H1 (cell line): ENCODE results near the gene NHSL2. TPM values are rescaled to one million over a fixed set of nuclear protein-coding genes. Genes with fewer than 3 reads are reported as not detected.

Experiments
- CTCF ChIA-PET: fragments of 300-600 bp; sonication (Branson Sonifier 250); formaldehyde crosslinking; loops from one replicate; lab custom pipeline; 2021; ENCODE audit not compliant: partially characterized antibody; lab: Charles Lee
- POLR2A ChIA-PET: fragments of 300-600 bp; sonication (Branson Sonifier 250); formaldehyde crosslinking; loops from one replicate; lab custom pipeline; 2021; ENCODE audit warnings: inconsistent platforms; ENCODE audit not compliant: partially characterized antibody; lab: Charles Lee
- DNase-seq, 2 experiments: peaks; one replicate each; pipeline versions ENCODE4 v3.0.0 to v3.0.0-alpha.2; 2010 to 2022; ENCODE audit warnings: low spot score in 2 of 2, low read depth in 1 of 2, mixed read lengths in 1 of 2
- FAIRE-seq: peaks from 2 replicates; lab custom pipeline; 2011; peaks lifted over from hg19 to GRCh38; lab: Jason Lieb, UNC
- H2AFZ ChIP-seq: 2 replicates; pipeline ENCODE4 v1.8.1; 2012; ENCODE audit warnings: low read length, inconsistent platforms
- H2AK5ac ChIP-seq: 2 replicates; pipeline ENCODE4 v1.6.1; 2013; ENCODE audit warnings: low read depth, low read length
- H2BK120ac ChIP-seq: replicated peaks from 2 replicates; pipeline ENCODE3; 2013; ENCODE audit warnings: low read depth, low read length, inconsistent platforms
- H2BK12ac ChIP-seq: 2 replicates; pipeline ENCODE4 v1.6.1; 2013; ENCODE audit warnings: low read depth, low read length
- H2BK15ac ChIP-seq: 2 replicates; pipeline ENCODE4 v1.6.1; 2013; ENCODE audit warnings: low read length
- H2BK20ac ChIP-seq: 2 replicates; pipeline ENCODE4 v1.6.1; 2013; ENCODE audit warnings: low read length
- H2BK5ac ChIP-seq: 2 replicates; pipeline ENCODE4 v1.6.1; 2013; ENCODE audit warnings: low read depth, low read length
- H3K14ac ChIP-seq: 2 replicates; pipeline ENCODE4 v1.6.1; 2013; ENCODE audit warnings: inconsistent platforms; ENCODE audit not compliant: insufficient read length
- H3K18ac ChIP-seq: 2 replicates; pipeline ENCODE4 v1.6.1; 2013; ENCODE audit warnings: low read length; ENCODE audit errors: extremely low read depth
- H3K23ac ChIP-seq: 2 replicates; pipeline ENCODE4 v1.6.1; 2013; ENCODE audit warnings: inconsistent platforms; ENCODE audit not compliant: insufficient read length
- H3K23me2 ChIP-seq: 2 replicates; pipeline ENCODE4 v1.6.1; 2013; ENCODE audit warnings: low read depth, low read length
- H3K27ac ChIP-seq: 2 replicates; pipeline ENCODE4 v1.6.1; 2011; ENCODE audit warnings: low read depth, low read length, inconsistent platforms
- H3K27me3 ChIP-seq, 4 experiments: replicated peaks in 1 of 4; 1 replicate in 1 of 4; 2 replicates in 3 of 4; pipeline versions ENCODE4 v1.6.1 to v1.8.1; 2011 to 2013; ENCODE audit warnings: low read length in 3 of 4, mild to moderate bottlenecking in 3 of 4, inconsistent platforms in 2 of 4, mixed read lengths in 2 of 4, moderate library complexity in 1 of 4; ENCODE audit not compliant: control insufficient read depth in 3 of 4, insufficient read depth in 3 of 4; ENCODE audit errors: extremely low read depth in 1 of 4
- H3K36me3 ChIP-seq, 4 experiments: 2 replicates each; pipeline versions ENCODE4 v1.6.1 to v1.8.1; 2011 to 2013; ENCODE audit warnings: mild to moderate bottlenecking in 4 of 4, low read length in 3 of 4, moderate library complexity in 2 of 4, control low read depth in 1 of 4, inconsistent platforms in 1 of 4; ENCODE audit not compliant: insufficient read depth in 4 of 4, control insufficient read depth in 2 of 4
- H3K4ac ChIP-seq: replicated peaks from 2 replicates; pipeline ENCODE3; 2013; ENCODE audit warnings: low read length, low read depth, mixed read lengths, inconsistent platforms; ENCODE audit not compliant: insufficient read length
- H3K4me1 ChIP-seq, 4 experiments: replicated peaks in 1 of 4; 1 replicate in 1 of 4; 2 replicates in 3 of 4; pipeline versions ENCODE4 v1.6.1 to v1.8.1; 2011 to 2013; ENCODE audit warnings: low read length in 3 of 4, inconsistent platforms in 2 of 4, mixed read lengths in 1 of 4; ENCODE audit not compliant: insufficient read depth in 4 of 4, control insufficient read depth in 3 of 4
- H3K4me2 ChIP-seq, 2 experiments: 2 replicates each; pipeline versions ENCODE4 v1.6.1 to v1.8.1; 2011 to 2013; ENCODE audit warnings: low read depth in 2 of 2, low read length in 2 of 2, control low read depth in 1 of 2, inconsistent platforms in 1 of 2, mild to moderate bottlenecking in 1 of 2; ENCODE audit not compliant: insufficient read depth in 1 of 2
- H3K4me3 ChIP-seq, 4 experiments: fragments of 200-600, 300-600 bp in 1 of 4; sonication (generic), shearing (Covaris generic), sonication (Bioruptor Twin) in 1 of 4; 2 replicates each; pipeline versions ENCODE4 v1.5.1 to v1.8.1; 2011 to 2016; ENCODE audit warnings: low read length in 4 of 4, low read depth in 3 of 4, control low read depth in 2 of 4, inconsistent platforms in 2 of 4, mild to moderate bottlenecking in 2 of 4, mixed read lengths in 1 of 4, moderate library complexity in 1 of 4; ENCODE audit not compliant: insufficient read depth in 2 of 4; ENCODE audit errors: extremely low read depth in 1 of 4
- H3K56ac ChIP-seq: replicated peaks from 2 replicates; pipeline ENCODE3; 2013; ENCODE audit warnings: low read depth, mild to moderate bottlenecking, mixed read lengths, low read length, inconsistent platforms; ENCODE audit not compliant: insufficient read length
- H3K79me1 ChIP-seq: 2 replicates; pipeline ENCODE4 v1.6.1; 2013; ENCODE audit warnings: low read depth, low read length, control low read depth
- H3K79me2 ChIP-seq, 2 experiments: 2 replicates each; pipeline versions ENCODE4 v1.6.1 to v1.8.1; 2012 to 2013; ENCODE audit warnings: low read length in 2 of 2, mild to moderate bottlenecking in 2 of 2, inconsistent platforms in 1 of 2; ENCODE audit not compliant: insufficient read depth in 2 of 2, control insufficient read depth in 1 of 2
- H3K9ac ChIP-seq, 4 experiments: replicated peaks in 1 of 4; 1 replicate in 1 of 4; 2 replicates in 3 of 4; pipeline versions ENCODE4 v1.6.1 to v1.8.1; 2011 to 2013; ENCODE audit warnings: low read depth in 3 of 4, low read length in 3 of 4, control low read depth in 2 of 4, mild to moderate bottlenecking in 2 of 4, moderate library complexity in 2 of 4, inconsistent platforms in 1 of 4; ENCODE audit errors: extremely low read depth in 1 of 4
- H3K9me3 ChIP-seq, 2 experiments: 2 replicates each; pipeline versions ENCODE4 v1.6.1 to v1.8.1; 2012 to 2013; ENCODE audit warnings: mild to moderate bottlenecking in 2 of 2, moderate library complexity in 2 of 2, control low read depth in 1 of 2, inconsistent platforms in 1 of 2, low read depth in 1 of 2, low read length in 1 of 2, mixed read lengths in 1 of 2; ENCODE audit not compliant: insufficient read depth in 2 of 2
- H4K20me1 ChIP-seq, 2 experiments: replicated peaks in 1 of 2; 2 replicates each; pipeline versions ENCODE3 to v1.8.1; 2011 to 2013; ENCODE audit warnings: inconsistent platforms in 2 of 2, low read length in 2 of 2, mild to moderate bottlenecking in 1 of 2; ENCODE audit not compliant: insufficient read depth in 2 of 2, control insufficient read depth in 1 of 2
- H4K5ac ChIP-seq: 2 replicates; pipeline ENCODE4 v1.6.1; 2013; ENCODE audit warnings: low read length, low read depth, mixed read lengths, inconsistent platforms; ENCODE audit not compliant: insufficient read length
- H4K8ac ChIP-seq: 2 replicates; pipeline ENCODE4 v1.8.0; 2013; ENCODE audit warnings: mild to moderate bottlenecking, moderate library complexity, low read length, inconsistent platforms; ENCODE audit not compliant: insufficient read depth; ENCODE audit errors: extremely low read depth
- H4K91ac ChIP-seq: replicated peaks from 2 replicates; pipeline ENCODE3; 2013; ENCODE audit warnings: low read length, mixed read lengths, inconsistent platforms; ENCODE audit not compliant: insufficient read length
- BRCA1 ChIP-seq: IDR thresholded peaks from 2 replicates; pipeline ENCODE4 v1.6.1; 2012; ENCODE audit warnings: low read depth, low read length, improper control_type of control experiment
- CREB1 ChIP-seq: IDR thresholded peaks from 2 replicates; pipeline ENCODE4 v1.6.1; 2012; ENCODE audit warnings: inconsistent platforms
- EP300 ChIP-seq, 2 experiments: IDR thresholded peaks; 1 replicate in 1 of 2; 2 replicates in 1 of 2; pipeline ENCODE4 v1.6.1; 2011 to 2012; ENCODE audit warnings: low read depth in 2 of 2, low read length in 2 of 2, mild to moderate bottlenecking in 2 of 2, borderline replicate concordance in 1 of 2, inconsistent platforms in 1 of 2, moderate library complexity in 1 of 2
- FOSL1 ChIP-seq: IDR thresholded peaks from 2 replicates; pipeline ENCODE4 v1.6.1; 2011; ENCODE audit warnings: mild to moderate bottlenecking, low read depth, low read length, moderate library complexity; ENCODE audit not compliant: insufficient read depth
- GTF2F1 ChIP-seq: IDR thresholded peaks from 2 replicates; pipeline ENCODE4 v1.6.1; 2012; ENCODE audit warnings: low read depth, low read length, improper control_type of control experiment, borderline replicate concordance
- KDM4A ChIP-seq: IDR thresholded peaks from one replicate; pipeline ENCODE4 v1.7.1; 2012; ENCODE audit warnings: low read depth, mild to moderate bottlenecking, moderate library complexity, low read length, inconsistent platforms; ENCODE audit not compliant: severe bottlenecking
- PHF8 ChIP-seq: fragments of 200-600 bp; sonication (generic); conservative IDR thresholded peaks from 2 replicates; pipeline ENCODE4 v1.7.1; 2012; ENCODE audit warnings: low read depth, mild to moderate bottlenecking, inconsistent platforms, low read length, moderate library complexity
- SIX5 ChIP-seq: IDR thresholded peaks from 2 replicates; pipeline ENCODE4 v1.6.1; 2011; ENCODE audit warnings: mild to moderate bottlenecking, low read depth, low read length
- SP1 ChIP-seq: IDR thresholded peaks from 2 replicates; pipeline ENCODE4 v1.6.1; 2011; ENCODE audit warnings: low read depth, low read length
- SP2 ChIP-seq: IDR thresholded peaks from 2 replicates; pipeline ENCODE4 v1.6.1; 2012; ENCODE audit warnings: mild to moderate bottlenecking, low read length, inconsistent platforms
- SUZ12 ChIP-seq: fragments of 200-600 bp; sonication (generic); IDR thresholded peaks from 2 replicates; pipeline ENCODE4 v1.6.1; 2012; ENCODE audit warnings: mild to moderate bottlenecking, inconsistent platforms, low read length, moderate library complexity, mixed read lengths
- TCF12 ChIP-seq: IDR thresholded peaks from 2 replicates; pipeline ENCODE4 v1.6.1; 2011; ENCODE audit warnings: low read depth, mild to moderate bottlenecking, low read length
- ZNF274 ChIP-seq: IDR thresholded peaks from 2 replicates; pipeline ENCODE4 v1.7.0; 2012; ENCODE audit warnings: low read length, borderline replicate concordance; ENCODE audit errors: extremely low read depth
- WGBS, 2 experiments: shearing (Covaris generic) in 1 of 2; methylation state at CpG; one replicate each; pipeline versions ENCODE4 v1.1.6 to v1.1.7; 2013 to 2015; ENCODE audit warnings: low lambda C conversion rate in 2 of 2, mixed read lengths in 2 of 2, inconsistent platforms in 1 of 2, low coverage in 1 of 2, missing lambda C conversion rate in 1 of 2; ENCODE audit not compliant: insufficient replicate concordance in 2 of 2, insufficient coverage in 1 of 2, insufficient read length in 1 of 2; ENCODE audit errors: extremely low coverage in 1 of 2, missing lambda C conversion rate in 1 of 2; 5-methylcytosine and 5-hydroxymethylcytosine counted together
- polyA plus RNA-seq, 7 experiments: library from polyadenylated mRNA; depleted of rRNA in 3 of 7; stranded (reverse) in 5 of 7; unstranded in 2 of 7; fragments of >200 nt in 5 of 7; fragments of 200-250 nt in 2 of 7; gene quantifications; 1 replicate in 5 of 7; 2 replicates in 1 of 7; 4 replicates in 1 of 7; pipeline versions ENCODE4 v1.2.1 to v1.2.3, GENCODE V29; 2011 to 2013; ENCODE audit warnings: missing spikeins in 2 of 7, mixed read lengths in 2 of 7
- total RNA-seq: library from RNA; stranded (reverse); fragmentation: NEBNext Ultra II Directional; extraction: Animal tissue kit (Norgen Biotek cat#: 25700); gene quantifications from 2 replicates; pipeline ENCODE4 v1.2.1, GENCODE V29; 2021
- TF ChIP-seq, protein P1 (sequence below): IDR thresholded peaks from 2 replicates; pipeline ENCODE4 v1.6.1; 2012; ENCODE audit warnings: inconsistent platforms

Gene NHSL2
- total and polyA plus RNA-seq, 2 of the 8 experiments (the other 6 are each of a cell fraction or from before 2014, with no cell fraction given), result 3.7 to 7.2 TPM

DNA sequence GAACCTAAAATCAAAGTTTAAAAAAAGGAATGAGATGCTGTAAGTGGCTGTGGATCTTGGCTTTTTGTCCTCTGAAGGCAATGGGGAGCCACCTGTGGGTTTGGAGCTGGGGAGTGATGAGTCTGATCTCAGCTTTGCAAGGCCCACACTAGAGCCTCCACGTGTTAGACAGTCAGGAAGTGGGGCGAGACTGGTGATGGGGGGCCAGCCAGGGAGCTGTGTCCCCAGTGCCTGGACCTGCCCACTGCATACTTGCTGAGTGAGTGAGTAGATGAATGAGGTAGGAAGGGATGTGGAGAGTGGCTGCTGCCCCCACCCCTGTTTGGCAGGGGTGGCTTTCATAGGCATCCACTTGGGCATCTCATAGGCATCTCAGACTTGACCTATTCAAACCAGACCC is 84.0 kb downstream of the NHSL2 start:
- Histone ChIP-seq H2BK20ac (no peak overlapping the region), H3K4me2 (no peak overlapping the region), H3K4ac (no peak overlapping the region), H2BK5ac (no peak overlapping the region), H3K23me2 (no peaks in the 10 kb centered on the region), H4K5ac (no peak overlapping the region), H3K27me3 (no peaks in the 10 kb centered on the region), H4K8ac (no peak overlapping the region), H4K20me1 (peaks cover 3 to 13% of the 10 kb centered on the region in 2 experiments), H3K18ac (no peak overlapping the region), H2BK12ac (no peak overlapping the region), H4K91ac (no peak overlapping the region), H2BK120ac (peak overlapping the region; percentile 33), H3K79me1 (no peaks in the 10 kb centered on the region; the same call in 1 of the 2 replicates), H2BK15ac (no peak overlapping the region), H2AFZ (no peak overlapping the region), H3K36me3 (no peaks in the 10 kb centered on the region), H3K4me3 (no peak overlapping the region), H3K56ac (no peak overlapping the region), H3K9me3 (no peaks in the 10 kb centered on the region), H2AK5ac (no peak overlapping the region), H3K27ac (no peak overlapping the region), H3K4me1 (peaks cover 4 to 16% (median 13%) of the 10 kb centered on the region in 4 experiments; a peak in 6 of 7 replicates), H3K79me2 (peaks cover 0 to 10% of the 10 kb centered on the region in 2 experiments; a peak in 1 of 4 replicates), H3K23ac (no peak overlapping the region), H3K9ac (no peak overlapping the region), H3K14ac (no peak overlapping the region)
- CTCF ChIA-PET, result no interaction called here
- DNase-seq (no peak), FAIRE-seq (no peak)
- POLR2A ChIA-PET, result interaction anchor here (0.7 kb wide), 1 partner anchor 190 kb away, joined by 3 read pairs; no protein-coding TSS in a partner anchor
- WGBS, 2 experiments, result 62% methylated on average over 2 of the region's 2 CpGs; no CpG with 5 or more reads in 1 of the 2 experiments
- TF ChIP-seq, protein P1, sequence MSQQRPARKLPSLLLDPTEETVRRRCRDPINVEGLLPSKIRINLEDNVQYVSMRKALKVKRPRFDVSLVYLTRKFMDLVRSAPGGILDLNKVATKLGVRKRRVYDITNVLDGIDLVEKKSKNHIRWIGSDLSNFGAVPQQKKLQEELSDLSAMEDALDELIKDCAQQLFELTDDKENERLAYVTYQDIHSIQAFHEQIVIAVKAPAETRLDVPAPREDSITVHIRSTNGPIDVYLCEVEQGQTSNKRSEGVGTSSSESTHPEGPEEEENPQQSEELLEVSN, result no peak
- no peak for TF ChIP-seq SIX5
- no peak for TF ChIP-seq CREB1
- TF ChIP-seq SUZ12, result no peak
- no peak for TF ChIP-seq SP1
- TF ChIP-seq ZNF274, result no peak
- no peak for TF ChIP-seq PHF8
- no peak for TF ChIP-seq FOSL1
- no peak for TF ChIP-seq GTF2F1
- TF ChIP-seq KDM4A, result no peak
- no peak for TF ChIP-seq TCF12
- no peak for TF ChIP-seq BRCA1
- no peak for TF ChIP-seq SP2
- no peak for TF ChIP-seq EP300 (IDR thresholded peaks at IDR 0.05; ENCODE audit: borderline replicate concordance in 1 of 2, low read depth in 2 of 2, low read length in 2 of 2)
